Activated CD8-positive, alpha-beta memory T cell treated with anti-CD3 and anti-CD28 coated beads, Interleukin-2, amount 50 U/mL, for 48 hours (primary cell): Measurements from ENCODE around the gene ABCA4.
A peak's percentile ranks its signal among the peaks of the same experiment; 100 is the strongest.

Source experiments
- DNase-seq: peaks from one replicate; pipeline ENCODE4 v3.0.0-alpha.2; 2020

Gene ABCA4

DNA sequence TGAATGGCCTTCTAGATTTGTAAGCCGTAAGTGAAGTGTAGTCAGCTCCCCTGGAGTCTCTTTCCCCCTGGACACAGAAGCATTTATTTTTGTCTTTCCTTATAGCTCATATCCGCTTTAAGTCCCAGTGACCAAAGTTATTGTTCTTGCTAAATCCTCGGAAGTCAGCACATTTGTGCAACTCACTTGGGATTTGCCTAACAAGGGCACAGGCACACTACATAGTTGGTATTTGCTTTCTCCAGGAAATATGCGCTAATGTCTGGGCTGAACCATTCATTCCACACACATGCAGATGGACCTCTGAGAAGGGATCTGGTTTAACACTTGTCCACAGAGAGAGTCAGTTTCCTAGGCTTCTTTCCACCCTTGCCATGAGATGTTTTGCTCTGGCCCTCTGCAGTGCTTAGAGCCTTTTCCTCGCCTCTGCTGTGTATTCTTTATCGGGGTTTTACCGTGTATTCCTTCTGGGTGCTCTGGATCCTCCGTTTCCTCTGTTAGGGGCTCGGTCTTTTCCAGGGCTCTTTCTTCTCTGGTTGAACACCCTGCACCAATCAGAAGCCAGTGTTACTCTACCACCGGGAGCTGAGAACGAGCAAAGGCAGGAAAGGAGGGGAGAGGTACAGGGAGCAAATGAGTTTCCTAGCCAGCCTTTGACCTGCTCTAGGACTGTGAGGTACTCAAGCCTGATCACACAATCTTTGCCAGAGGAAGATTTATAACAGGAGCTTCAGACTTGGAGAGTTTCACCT, 72.4 kb downstream of the ABCA4 start:
- DNase-seq, result no peak

DNA sequence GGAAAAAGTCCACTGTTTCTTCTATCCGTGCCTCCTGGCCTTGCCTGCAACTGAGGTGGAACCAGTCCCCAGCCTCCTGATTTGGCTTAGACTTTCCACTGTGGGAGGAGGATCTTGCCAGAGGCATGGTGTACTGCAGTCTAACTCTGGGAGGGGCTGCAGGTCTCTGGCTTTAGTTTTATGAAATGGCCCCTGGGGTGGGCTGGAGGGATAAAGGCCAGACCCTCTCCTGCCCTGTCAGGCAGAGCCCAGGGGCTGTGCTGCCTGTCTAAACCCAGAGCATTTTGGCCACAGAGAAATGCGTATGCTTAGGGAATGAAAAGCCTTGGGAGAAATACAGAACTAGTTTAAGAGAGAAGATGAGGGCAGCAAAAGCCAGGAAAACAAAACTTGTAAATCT, 73.0 kb downstream of the ABCA4 start:
- no peak for DNase-seq

DNA sequence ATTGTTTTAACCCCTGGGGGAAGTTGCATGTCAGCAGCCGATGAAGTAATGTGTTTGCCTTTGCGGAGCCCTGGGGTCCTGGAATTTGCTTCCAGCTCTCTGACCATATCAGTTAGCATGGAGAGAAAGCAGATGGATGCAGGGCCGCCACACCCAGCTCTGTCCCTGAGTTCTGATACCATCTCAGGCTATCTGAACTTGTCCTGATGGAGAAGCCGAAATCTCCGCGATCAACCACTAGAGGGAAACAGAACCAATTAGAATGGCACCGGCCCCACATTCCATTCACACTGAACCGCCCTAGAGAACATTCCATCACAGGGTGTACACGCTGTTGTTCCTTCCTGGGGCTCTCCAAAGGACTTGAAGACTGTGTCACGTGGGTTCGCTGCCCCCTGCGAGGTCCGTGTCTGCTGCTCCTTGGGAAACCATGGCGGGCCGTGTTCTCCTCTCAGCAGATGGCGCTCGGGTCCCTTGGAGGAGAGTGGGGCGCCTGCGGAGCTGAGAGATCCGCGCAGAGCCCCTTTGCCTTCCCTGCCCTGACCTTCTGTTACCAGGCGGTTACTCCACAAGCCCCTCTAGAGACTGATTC, 75.4 kb downstream of the ABCA4 start:
- peak; percentile 70 for DNase-seq

DNA sequence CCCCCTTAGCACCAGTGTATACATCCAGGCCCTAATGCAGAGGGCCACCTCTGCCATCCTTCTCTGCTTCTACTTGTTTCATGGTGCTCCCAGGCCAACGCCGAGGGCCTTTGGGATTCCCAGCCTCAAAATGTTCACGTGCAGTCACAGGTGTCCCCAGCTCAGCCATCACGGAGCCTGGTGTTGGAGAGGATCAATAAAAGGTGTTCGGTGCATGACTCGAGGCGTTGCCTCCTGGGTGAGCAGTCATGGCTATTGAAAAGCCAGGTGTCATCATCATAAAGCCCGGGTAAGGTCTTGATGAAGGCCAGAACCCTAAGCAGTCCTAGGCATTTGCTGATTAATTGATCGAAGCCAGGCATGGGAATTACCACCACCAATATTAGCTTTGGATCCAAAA, 76.1 kb downstream of the ABCA4 start:
- no peak for DNase-seq

DNA sequence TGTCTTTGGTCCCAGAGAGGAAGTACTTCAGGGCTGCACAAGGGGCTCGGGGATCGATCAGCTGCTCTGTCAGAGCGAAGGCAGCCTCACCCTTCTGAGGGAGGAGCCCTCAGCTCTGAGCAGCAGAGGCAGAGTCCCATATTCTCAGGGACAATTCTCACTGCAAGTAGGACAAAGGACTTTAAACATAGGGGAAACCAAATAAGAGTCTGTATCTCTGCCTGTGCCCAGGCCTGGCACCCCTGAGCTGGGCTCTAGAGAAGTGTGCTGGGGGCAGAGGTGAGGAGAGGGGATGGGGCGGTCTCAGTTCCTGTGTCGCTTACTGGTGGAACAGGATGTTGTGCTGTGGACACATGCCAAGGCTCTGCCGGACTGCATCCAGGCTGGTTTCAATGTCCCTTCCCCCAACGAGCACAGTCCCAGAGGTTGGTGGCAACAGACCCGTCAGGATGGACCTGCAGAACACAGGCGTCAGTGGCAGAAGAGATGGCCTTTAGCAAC, 76.6 kb downstream of the ABCA4 start:
- no peak for DNase-seq

DNA sequence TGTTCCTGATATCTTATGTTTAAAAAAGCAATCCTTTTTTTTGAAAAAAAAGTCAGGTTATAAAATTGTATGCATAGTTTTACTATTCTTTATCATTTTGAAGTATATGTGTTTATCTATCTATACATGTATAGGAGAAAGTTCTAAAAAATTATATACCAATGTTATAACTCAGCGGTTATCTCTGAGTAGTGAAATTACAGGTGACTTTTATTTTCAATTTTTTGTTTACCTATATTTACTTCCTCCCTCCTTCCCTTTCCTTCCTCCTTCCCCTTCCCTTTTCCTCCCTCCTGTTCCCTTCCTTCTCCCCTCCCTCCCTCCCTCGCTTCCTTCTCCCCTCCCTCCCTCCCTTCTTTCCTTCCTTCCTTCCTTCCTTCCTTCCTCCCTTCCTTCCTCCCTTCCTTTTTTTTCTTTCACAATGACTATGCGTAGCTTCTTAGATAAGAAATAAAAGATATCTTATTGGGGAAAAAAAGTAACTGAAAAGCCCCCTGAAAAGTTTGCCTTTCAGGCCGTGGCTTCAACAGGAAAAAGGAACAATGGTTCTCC, 77.1 kb downstream of the ABCA4 start:
- no peak for DNase-seq

DNA sequence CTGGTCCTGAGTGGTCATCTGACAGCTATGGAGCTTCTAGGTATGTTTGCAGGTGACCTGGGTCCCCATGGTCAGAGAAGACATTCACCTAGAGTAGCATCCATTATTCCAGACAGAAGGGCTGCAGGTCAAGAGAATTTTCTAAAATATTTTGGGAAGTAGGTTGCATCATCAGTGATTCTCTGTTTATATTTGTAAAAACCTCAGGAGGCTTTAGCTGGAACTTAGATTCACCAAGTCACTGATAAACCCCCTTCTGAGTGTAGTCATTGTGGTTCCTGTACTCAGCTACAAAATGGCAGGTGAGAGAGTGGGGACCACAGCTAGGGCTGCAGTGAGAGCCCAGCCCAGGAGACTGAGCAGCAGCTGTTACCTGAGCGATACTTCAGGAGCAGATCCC, 78.6 kb downstream of the ABCA4 start:
- DNase-seq, result no peak

DNA sequence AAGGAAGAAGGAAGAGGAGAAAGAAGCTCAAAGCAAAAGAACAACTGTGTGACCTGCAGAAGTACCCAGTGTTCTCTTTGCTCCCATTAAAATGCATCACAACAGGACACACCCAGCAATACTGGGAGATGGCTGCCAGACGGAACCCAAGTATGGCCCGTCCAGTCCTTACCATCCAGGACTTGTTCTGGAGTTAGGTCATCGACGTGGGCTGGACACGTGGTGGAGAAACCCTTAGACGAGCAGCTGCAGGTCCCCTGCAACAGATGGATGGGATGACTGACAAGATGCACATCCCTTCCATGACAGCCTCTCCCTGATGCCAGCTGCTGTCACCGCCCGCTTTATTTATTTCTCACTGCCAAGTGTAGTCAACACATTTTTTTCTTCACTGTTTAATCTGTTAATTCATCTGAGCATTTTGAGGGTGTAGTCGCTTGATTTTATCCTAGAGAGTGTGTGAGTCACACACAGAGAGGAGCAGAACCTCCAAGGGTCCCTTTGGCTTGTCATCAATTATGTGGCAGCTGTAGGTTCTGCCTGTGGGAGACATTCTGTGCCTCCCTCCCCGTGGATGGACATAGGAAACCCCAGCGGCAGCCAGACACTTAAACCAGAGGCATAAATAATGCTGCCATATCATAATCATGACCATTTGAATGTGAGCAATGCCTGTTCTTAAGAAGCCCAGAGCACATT, 80.9 kb downstream of the ABCA4 start:
- no peak for DNase-seq

DNA sequence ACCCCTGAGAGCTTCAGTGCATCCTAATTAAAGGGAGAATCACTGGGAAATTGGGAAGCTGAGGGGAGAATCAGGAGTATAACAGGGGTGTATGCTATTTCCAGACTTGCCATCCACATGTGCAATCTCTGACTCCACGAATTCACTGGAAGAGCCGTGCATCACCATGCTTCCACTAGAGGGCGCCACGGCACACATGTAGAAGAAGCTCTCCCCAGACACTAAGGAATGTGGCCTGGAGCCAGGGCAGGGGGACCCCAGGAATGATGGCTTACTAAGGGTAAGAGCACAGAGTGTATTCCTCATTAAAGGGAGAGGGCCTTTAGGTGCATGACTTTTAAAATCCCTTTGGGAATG, 81.5 kb downstream of the ABCA4 start:
- peak; percentile 87 for DNase-seq

DNA sequence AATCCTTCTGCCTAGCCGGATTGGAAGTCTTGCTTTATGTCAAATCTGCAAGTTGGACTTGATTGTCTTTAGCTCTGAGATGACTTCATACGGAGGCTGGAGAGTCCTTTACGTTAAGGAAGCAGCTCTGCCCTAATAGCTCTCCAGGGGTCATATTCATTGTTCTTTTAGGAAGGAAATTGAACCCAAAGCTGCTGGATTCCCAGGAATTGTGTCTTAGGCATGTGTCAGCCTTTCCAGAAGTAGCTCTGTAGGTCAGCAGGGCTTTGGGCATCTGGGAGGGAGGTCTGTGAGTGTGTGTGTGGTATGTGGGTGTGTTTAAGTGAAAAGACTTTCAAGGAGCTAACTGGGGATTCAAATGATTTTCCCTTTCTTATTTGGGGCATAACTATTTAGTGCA, 82.4 kb downstream of the ABCA4 start:
- no peak for DNase-seq

DNA sequence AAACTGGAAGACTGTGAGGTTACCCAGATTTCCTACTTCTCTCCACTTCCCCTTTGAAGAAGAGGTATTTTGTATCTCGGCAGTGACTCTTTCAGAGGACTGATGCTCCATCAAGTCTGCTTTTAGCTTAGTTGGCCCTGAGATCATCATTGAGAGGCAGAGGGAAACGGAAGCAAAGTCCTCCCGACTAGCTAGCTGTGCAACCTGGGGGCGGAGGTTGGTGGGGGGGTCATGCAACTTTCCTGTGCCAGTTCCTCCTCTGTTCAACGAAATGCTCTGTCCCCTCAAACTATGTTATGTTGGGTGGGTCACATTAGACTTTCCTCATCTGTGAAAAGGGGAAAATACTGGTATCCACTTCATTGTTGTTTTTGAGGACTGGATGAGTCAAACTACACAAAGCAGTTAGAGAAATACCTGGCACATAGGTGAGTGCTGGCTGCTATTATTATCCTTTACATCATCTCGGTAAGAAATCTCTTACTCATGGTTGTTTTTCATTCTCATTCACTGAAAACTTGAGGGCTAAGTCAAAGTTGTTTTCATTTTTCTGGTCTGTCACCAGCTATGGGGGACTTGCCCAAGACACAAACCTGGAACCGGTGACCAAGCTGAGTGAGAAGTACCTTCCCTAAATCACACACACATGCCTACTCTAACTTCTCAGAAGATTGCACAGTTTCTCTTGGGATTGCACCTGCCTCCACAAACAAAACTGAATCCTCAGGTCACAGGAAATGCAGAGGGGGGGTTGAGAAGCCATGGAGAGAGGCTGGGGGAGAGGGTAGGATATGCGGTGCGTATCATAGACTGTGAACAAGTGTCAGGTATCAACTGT, 83.3 kb downstream of the ABCA4 start:
- DNase-seq, result no peak

DNA sequence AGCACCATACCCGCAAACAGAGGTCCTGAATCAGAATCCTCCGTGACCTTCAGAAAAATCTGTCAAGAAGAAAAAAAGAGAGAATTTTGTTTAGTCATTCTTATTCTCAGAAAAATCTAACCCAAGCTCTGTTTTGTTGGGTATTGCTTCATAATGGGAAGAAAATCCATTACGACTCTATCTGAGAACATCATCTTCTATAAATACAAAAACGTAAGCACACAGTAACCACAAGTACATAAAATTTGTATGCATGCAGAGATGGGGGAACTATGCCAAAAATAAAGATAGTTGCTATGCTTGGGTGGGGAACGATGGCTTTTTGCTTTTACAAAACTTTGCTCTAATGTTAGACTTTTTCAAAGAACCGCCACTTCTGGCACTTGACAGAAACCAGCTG, 84.2 kb downstream of the ABCA4 start:
- no peak for DNase-seq

DNA sequence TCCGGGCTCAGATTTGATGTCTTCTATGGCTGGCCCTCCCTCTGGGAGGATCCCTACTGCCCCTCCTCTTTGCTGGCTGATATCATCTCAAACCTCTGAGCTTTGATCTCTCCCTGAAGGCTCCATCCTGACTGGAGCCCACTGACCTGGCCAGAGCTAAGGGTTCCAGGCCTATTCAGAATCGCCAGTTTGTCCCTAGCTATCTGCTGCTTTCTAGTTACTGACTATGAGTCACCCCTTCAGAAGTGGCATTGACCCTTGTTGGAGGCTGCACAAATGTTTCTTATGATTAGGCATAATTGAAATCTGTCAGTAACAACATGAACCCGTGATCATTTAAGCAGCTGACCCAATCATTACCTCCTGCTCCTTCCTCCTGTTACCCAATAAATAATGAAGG, 87.1 kb downstream of the ABCA4 start:
- DNase-seq, result no peak

DNA sequence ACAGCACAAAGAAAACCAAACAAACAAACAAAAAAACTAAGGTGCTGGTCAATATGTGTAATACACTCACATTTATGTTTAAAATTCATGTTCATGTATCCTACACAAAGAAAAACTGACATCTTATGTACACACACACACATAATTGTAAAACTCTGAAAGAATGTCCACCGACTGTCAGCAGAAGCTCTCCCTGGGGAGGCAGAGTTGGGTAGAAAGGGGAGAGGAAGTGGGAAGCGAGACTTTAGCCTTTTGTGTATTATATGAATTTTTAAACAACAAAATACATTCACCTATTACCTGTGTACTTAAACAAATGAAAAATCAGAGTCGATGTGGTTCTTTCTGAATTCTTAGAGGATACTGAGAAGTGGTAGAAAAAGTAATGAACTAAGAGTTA, 88.3 kb downstream of the ABCA4 start:
- DNase-seq, result no peak

DNA sequence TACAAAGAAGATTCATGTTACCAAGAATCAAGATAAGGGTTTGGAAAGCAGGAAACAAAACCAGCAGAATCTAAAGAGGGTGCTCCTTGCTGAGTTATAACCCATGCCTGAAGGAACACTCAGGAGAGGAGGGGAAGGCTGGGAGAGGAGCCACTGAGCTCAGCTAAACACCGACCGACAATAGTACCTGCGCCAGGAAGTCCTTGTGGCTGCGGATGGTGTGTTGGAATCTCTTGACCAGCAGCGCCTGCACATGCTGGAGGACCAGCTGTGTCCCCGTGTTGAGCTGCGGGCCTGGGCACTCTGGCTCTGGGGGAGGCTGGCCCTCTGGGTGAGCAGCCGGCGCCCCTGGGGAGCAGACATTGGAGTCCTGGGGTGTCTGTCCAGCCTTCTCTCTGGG, 89.4 kb downstream of the ABCA4 start:
- no peak for DNase-seq

DNA sequence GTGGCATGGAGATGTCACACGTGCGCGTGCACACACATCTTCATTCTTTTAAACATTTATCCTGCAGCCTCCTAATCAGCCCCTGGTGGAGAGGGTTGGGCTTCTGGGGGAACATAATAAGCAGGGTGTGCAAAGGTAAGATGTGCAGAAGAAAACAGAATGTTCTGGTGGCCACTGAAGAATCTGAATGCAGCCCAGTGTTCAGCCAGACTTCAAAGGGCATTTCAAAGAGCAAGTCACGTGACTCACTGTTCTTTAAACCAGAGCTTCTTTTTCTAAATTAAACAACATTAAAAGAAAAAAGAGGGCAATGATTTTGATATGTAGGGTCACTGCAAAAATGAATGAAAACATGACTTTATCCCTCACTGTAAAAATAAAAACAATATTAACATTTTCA, 89.8 kb downstream of the ABCA4 start:
- DNase-seq, result no peak

DNA sequence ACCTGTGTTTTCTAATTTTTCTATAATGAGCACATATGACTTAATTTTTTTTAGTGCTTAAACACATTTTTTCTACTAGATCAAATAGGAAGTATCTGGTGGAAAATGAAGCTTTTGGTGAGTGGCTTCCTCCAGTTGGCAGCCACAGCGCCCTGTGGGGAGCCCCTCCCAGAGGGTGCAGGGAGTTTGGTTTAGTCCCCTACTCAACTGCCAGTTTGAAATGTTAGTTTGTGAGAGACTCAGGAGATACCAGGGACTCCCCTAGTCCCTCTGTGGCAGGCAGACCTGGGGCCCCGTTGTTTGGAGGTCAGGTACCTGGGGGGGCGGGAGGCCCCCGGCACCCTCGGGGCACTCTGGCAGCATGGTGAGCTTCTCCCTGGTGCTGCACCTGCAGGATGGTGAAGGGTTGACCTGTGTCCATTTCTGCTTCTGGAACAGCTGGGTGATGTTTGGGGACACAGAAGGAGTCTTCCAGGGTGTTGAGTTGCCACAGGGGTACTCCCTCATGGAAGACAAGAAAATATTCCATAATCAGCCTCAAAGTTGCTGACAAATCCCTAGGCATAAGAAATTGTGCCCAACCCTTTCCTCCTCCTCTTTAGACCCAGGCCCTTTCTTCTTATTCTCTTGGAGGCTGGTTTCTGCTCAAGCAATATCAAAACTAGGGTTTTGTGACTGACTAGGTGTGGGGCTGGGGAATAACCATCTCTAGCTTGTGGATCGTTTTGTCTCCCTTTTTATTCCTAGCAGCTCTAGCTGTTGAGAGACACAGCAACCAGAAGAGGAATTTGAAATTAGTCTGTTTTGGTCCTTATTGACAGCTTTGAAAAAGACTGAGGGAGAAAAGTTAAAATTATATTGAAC, 91.6 kb downstream of the ABCA4 start:
- DNase-seq, result no peak

DNA sequence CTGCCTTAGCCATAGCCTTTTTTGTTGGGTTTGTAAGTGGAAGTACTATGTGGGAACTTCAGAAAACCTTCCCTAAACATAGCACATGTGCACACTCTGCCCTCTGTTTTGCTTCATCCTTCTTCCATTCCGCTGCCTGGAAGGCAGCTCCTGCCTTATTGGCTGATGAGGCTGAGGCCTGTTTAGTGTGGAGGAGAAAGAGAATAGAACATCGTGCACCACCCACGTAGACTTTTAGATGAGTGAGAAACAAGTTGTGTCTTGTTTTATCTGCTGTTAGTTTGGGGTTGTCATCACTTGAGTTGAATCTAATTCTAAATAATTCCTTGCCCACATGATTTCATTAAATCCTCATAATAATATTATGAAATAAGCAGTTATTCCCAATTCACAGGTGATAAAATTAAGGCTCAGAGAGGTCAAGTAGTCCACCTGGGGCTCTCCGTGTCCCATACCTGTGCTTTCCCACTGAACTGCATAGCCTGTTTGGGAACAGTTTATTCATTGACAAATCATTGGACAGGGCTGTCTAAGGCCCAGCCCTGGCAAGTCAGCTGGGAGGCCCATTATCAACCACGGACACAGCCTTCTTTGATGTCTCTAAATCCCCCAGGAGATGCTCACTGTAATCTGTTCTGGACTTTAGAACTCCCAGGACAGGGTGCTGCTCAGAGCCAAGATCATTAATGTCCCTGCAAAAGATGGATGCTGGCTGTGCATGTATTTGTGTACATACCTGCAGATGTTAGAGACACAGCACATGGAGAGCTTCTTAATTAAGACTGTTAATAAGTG, 93.0 kb downstream of the ABCA4 start:
- no peak for DNase-seq

DNA sequence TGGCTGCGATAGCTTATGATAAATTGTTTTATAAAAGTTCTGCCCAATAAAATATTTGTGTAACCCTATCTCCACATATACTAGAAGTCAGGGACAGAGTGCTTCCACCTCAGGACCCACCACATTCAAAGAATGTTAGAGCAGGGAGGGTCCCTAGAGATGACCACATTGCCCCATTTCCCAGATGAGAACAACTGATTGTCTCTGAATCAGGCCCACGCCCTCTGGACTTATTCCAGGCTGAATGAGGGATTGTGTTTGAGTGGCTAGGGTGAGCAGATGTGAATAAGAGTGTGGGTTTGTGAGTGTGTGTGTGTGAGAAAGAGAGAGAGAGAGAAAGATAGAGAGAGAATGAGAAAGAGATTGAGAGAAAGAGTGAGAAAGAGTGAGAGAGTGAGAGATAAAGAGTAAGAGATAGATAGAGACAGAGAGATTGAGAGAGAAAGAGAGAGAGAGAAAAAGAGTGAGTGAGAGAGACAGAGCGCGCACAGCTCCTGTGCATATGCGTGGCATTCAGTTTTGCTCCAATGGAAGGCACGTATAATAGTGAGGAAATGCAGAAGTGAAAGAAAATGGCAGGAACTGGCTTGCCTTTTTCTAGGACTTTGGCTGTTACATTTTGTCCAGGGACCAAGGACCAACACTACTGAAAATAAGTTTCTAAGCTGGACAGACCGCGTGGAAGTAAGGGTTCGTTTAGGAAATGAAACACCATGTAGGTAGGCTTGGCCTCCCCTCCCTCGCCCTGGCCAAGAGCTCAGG, 94.1 kb downstream of the ABCA4 start:
- no peak for DNase-seq
